Endothelial cell of umbilical vein (primary cell): ENCODE results near the gene ALK.

Experiments
- EZH2 ChIP-seq: IDR thresholded peaks from 2 replicates; pipeline ENCODE4 v1.6.1; 2012; ENCODE audit warnings: borderline replicate concordance, low read depth, mild to moderate bottlenecking, moderate library complexity, low read length, inconsistent platforms; ENCODE audit not compliant: severe bottlenecking
- JUN ChIP-seq: IDR thresholded peaks from 2 replicates; pipeline ENCODE4 v1.6.1; 2011; ENCODE audit warnings: borderline replicate concordance, low read depth; ENCODE audit not compliant: insufficient read length, insufficient read depth
- MAX ChIP-seq: IDR thresholded peaks from 2 replicates; pipeline ENCODE4 v1.6.1; 2011; ENCODE audit not compliant: insufficient read depth, insufficient read length
- MYC ChIP-seq: IDR thresholded peaks from one replicate; pipeline ENCODE4 v1.6.1; 2011; ENCODE audit warnings: mild to moderate bottlenecking, low read depth, low read length
- POLR2A ChIP-seq: IDR thresholded peaks from 2 replicates; pipeline ENCODE4 v1.6.1; 2012; ENCODE audit warnings: low read depth, mild to moderate bottlenecking, control low read depth, low read length
- POLR2AphosphoS5 ChIP-seq: IDR thresholded peaks from 2 replicates; pipeline ENCODE4 v1.6.1; 2012; ENCODE audit warnings: low read depth, mild to moderate bottlenecking, control low read depth, low read length, moderate library complexity; ENCODE audit not compliant: insufficient read depth
- TF ChIP-seq, protein P1 (sequence below), 2 donors: IDR thresholded peaks; 1 replicate in 1 of 2; 2 replicates in 1 of 2; pipeline ENCODE4 v1.5.1; 2011; ENCODE audit warnings: low read length in 2 of 2, mild to moderate bottlenecking in 2 of 2, moderate library complexity in 2 of 2, control low read depth in 1 of 2, inconsistent platforms in 1 of 2, low read depth in 1 of 2; ENCODE audit not compliant: insufficient read depth in 1 of 2; ENCODE audit errors: extremely low read depth in 1 of 2

- TF ChIP-seq EZH2 (no peak), POLR2AphosphoS5 (no peak), MYC (no peak), POLR2A (no peak), MAX (no peak), JUN (no peak)
- TF ChIP-seq, protein P1, sequence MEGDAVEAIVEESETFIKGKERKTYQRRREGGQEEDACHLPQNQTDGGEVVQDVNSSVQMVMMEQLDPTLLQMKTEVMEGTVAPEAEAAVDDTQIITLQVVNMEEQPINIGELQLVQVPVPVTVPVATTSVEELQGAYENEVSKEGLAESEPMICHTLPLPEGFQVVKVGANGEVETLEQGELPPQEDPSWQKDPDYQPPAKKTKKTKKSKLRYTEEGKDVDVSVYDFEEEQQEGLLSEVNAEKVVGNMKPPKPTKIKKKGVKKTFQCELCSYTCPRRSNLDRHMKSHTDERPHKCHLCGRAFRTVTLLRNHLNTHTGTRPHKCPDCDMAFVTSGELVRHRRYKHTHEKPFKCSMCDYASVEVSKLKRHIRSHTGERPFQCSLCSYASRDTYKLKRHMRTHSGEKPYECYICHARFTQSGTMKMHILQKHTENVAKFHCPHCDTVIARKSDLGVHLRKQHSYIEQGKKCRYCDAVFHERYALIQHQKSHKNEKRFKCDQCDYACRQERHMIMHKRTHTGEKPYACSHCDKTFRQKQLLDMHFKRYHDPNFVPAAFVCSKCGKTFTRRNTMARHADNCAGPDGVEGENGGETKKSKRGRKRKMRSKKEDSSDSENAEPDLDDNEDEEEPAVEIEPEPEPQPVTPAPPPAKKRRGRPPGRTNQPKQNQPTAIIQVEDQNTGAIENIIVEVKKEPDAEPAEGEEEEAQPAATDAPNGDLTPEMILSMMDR (IDR thresholded peaks at IDR 0.05; ENCODE audit: extremely low read depth in 1 of 2, insufficient read depth in 1 of 2, low read depth in 1 of 2, low read length in 2 of 2), result no peak
Observed at GRCh38 chr2:29174937-29175336, 746.4 kb downstream of the ALK start.
